Muscle of back (tissue), 11 donors: Measurements from ENCODE around the gene EIF4A3. TPM values are rescaled to one million over a fixed set of nuclear protein-coding genes. Genes with fewer than 3 reads are reported as not detected.
"Not testable (repeated sequence)": the region's sequence is repeated elsewhere in the genome, so short reads cannot be mapped to it uniquely, and the experiment has no call there.

Experiments
- DNase-seq, 3 donors: peaks; one replicate each; pipeline versions ENCODE4 v3.0.0 to v3.0.0-alpha.2; 2013
- polyA plus RNA-seq, 10 donors: library from polyadenylated mRNA; unstranded; fragments of 120-200 nt; gene quantifications; one replicate each; pipeline ENCODE4 v1.2.1, GENCODE V29; 2013; ENCODE audit not compliant: insufficient read length in 10 of 10

Gene EIF4A3
- polyA plus RNA-seq, 10 donors: 56.9 to 87.8 (median 68.4) TPM

- no peak for DNase-seq
Measured at GRCh38 chr17:80101946-80102663, 44.8 kb downstream of the EIF4A3 start.

DNA sequence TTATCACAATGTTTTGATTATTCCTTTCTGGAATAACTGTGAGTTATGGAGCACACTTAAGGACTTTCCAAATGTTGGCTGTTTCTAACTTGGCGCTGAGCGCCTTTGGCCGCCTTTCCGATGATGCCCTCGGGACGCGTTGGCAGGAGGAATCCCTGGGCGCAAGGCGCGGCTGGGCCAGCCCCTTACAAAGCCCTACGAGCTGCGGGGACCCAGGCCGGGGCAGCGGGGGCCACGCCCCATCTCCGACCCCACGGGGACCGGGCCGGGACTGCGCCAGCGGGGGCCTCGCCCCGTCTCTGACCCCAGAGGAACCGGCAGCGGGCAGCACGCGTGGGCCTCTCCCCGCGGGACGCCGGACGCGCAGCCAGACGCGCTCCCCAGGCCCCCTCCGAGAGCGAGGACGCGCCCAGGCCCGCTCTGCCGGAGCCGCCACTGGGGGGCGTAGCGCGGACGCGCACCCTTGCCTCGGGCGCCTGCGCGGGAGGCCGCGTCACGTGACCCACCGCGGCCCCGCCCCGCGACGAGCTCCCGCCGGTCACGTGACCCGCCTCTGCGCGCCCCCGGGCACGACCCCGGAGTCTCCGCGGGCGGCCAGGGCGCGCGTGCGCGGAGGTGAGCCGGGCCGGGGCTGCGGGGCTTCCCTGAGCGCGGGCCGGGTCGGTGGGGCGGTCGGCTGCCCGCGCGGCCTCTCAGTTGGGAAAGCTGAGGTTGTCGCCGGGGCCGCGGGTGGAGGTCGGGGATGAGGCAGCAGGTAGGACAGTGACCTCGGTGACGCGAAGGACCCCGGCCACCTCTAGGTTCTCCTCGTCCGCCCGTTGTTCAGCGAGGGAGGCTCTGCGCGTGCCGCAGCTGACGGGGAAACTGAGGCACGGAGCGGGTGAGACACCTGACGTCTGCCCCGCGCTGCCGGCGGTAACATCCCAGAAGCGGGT, 45.6 kb downstream of the EIF4A3 start, which contains the start of gene GAA:
Gene GAA (plus strand): TSS at position 571 of the 935 bp plus-strand sequence. CDS start 3,006 bp downstream, outside the sequence.
- DNase-seq: peak; percentile 85 to 95 (median 93)

DNA sequence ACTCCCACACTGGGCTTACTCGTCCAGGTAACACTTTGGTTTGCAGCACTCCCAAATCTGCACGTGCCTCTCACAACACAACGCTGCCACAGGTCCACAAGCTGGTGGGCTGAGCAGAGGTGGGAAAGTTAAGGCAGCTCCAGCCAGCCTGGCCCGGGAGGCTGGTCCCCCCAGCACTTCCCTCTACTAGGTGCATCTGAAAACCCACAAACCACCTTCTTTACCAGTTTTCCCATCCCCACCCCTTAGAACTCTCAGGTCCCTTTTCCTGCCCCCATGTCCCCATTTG, 46.9 kb downstream of the EIF4A3 start:
- no peak for DNase-seq

- no peak for DNase-seq
Measured at GRCh38 chr17:80099291-80100034, 47.5 kb downstream of the EIF4A3 start.

GRCh38 chr17:80097844-80098691, 48.9 kb downstream of the EIF4A3 start:
- no peak for DNase-seq

DNA sequence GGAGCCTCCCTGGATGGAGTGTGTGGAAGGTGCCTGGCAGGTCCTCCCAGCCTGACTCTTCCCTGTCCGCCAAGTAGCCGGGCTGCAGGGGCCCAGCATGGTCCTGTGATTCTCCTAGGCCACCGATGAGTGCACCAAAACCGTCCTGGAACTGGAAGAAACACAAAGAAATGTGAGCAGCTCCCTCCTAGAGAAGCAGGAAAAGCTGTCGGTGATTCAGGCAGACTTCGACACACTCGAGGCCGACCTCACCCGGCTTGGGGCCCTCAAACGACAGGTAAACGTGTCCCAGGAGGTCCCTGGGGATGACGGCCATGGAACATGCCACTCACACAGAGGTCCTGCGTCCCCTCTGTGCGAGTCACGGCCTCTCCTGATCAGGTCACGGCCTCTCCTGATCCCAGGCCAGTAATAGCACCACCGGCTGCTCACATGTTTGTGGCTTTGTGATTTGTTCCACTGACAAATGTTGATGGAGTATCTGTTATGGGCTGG, 49.8 kb downstream of the EIF4A3 start:
- DNase-seq: no peak

GRCh38 chr17:80096561-80097021, 50.3 kb downstream of the EIF4A3 start:
- DNase-seq: peak in 1 of 3 donors; percentile 58

GRCh38 chr17:80095844-80096475, 51.0 kb downstream of the EIF4A3 start:
- DNase-seq: no peak

GRCh38 chr17:80095038-80095843, 51.7 kb downstream of the EIF4A3 start:
- no peak for DNase-seq

GRCh38 chr17:80092959-80093358, 54.0 kb downstream of the EIF4A3 start:
- DNase-seq: no peak

DNA sequence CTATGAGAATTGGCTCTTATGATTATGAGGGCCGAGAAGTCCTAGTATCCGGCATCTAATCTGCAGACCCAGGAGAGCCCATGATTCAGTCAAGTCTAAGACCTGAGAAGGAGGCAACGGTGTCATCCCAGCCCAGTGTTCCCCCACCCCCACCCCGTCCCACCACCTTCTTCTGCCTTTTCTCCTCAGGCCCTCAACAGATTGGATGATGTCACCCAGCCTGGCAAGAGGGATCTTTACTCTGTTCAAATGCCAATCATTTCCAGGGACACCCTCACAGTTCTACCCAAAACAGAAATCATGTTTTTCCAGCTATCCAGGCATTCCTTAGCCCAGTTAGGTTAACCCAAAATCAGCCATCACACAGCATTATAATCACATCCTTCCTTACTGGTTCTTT, 55.6 kb downstream of the EIF4A3 start:
- DNase-seq: no peak

- not testable (repeated sequence) for DNase-seq
Measured at GRCh38 chr17:80090164-80090563, 56.8 kb downstream of the EIF4A3 start.

DNA sequence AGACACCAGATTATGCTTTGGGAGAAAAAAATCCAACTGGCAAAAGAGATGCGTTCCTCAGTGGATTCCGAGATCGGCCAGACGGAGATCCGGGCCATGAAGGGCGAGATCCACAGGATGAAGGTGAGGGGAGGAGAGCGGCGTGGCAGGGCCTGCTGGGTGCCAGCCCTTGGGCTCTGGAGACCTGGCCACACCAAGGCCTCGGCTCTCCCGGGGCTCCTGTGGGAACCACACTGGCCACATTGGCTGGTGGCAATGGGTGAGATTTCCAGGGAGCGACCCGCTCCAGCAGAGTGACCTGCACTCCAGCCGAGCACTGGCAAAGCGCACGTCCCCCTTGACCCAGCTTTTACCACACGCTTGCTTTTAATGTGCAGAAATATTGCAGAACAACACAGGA, 57.2 kb downstream of the EIF4A3 start:
- no peak for DNase-seq

- no peak for DNase-seq
Measured at GRCh38 chr17:80087346-80088265, 59.3 kb downstream of the EIF4A3 start.

DNA sequence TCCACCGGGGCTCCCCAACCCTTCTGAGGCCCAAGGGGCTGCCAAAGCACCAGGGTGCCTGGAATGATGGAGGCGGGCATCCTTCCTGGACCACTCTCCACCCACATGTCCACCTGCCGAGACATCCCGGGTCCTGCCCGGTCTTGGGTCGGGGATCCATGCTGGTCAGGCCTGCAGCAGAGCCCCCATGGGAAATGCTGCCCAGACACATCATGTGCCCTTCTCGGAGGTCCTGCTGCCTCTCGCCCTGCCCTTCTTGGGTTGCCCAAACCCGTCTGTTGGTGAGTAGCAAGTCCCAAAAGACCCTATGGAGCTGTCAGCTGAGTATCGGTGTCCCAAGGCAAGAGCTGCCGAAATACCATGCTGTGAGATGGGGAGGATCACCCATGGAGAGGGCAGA, 60.3 kb downstream of the EIF4A3 start:
- DNase-seq: no peak

DNA sequence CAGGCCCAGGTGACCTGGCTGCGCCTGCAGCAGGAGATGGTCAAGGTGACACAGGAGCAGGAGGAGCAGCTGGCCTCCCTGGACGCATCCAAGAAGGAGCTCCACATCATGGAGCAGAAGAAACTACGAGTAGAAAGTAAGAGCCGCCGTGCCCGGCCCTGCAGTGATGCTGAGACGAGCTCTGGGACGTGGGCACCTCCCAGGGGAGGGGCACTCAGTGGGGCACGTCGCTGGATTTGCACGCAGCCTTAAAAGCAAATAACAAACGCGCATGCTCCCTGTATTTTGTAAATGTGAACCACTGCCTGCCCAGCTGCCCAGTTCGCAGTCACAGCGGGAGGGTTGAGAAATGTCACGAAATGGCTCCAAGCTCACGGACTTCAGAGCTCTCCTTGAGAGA, 60.8 kb downstream of the EIF4A3 start:
- DNase-seq: no peak

- DNase-seq: no peak
Measured at GRCh38 chr17:80084773-80085172, 62.2 kb downstream of the EIF4A3 start.
